Keratinocyte (primary cell): ENCODE results near the gene DONSON. TPM values are rescaled to one million over a fixed set of nuclear protein-coding genes. Genes with fewer than 3 reads are reported as not detected.
A peak's percentile ranks its signal among the peaks of the same experiment; 100 is the strongest.

Experiments used
- DNase-seq: peaks from one replicate; pipeline ENCODE4 v3.0.0-alpha.2; 2011; ENCODE audit warnings: low read depth, missing footprints, low spot score
- FAIRE-seq: peaks from 2 replicates; lab custom pipeline; 2011; peaks lifted over from hg19 to GRCh38; lab: Jason Lieb, UNC
- H2AFZ ChIP-seq: 2 replicates; pipeline ENCODE4 v1.6.0; 2012; ENCODE audit warnings: low read length, control low read depth, inconsistent platforms; ENCODE audit not compliant: control insufficient read depth
- H3K27ac ChIP-seq: 2 replicates; pipeline ENCODE4 v1.5.1; 2011; ENCODE audit warnings: low read length; ENCODE audit not compliant: control insufficient read depth, insufficient read depth
- H3K27me3 ChIP-seq: 3 replicates; pipeline ENCODE4 v1.6.0; 2011; ENCODE audit warnings: low read length; ENCODE audit not compliant: control insufficient read depth, insufficient read depth; ENCODE audit errors: extremely low read depth
- H3K36me3 ChIP-seq, 2 experiments: 2 replicates in 1 of 2; 3 replicates in 1 of 2; pipeline ENCODE4 v1.5.1; 2011; ENCODE audit warnings: low read length in 2 of 2, mild to moderate bottlenecking in 1 of 2; ENCODE audit not compliant: control insufficient read depth in 2 of 2, insufficient read depth in 2 of 2; ENCODE audit errors: extremely low read depth in 1 of 2
- H3K4me1 ChIP-seq: 3 replicates; pipeline ENCODE4 v1.5.1; 2011; ENCODE audit warnings: low read length; ENCODE audit not compliant: control insufficient read depth, insufficient read depth; ENCODE audit errors: extremely low read depth
- H3K4me2 ChIP-seq: 3 replicates; pipeline ENCODE4 v1.6.0; 2011; ENCODE audit warnings: low read depth, low read length; ENCODE audit not compliant: control insufficient read depth, insufficient read depth; ENCODE audit errors: extremely low read depth
- H3K4me3 ChIP-seq, 3 experiments: fragments of 200-600 bp in 1 of 3; sonication (generic) in 1 of 3; 2 replicates in 2 of 3; 3 replicates in 1 of 3; pipeline ENCODE4 v1.5.1; 2011 to 2016; ENCODE audit warnings: low read length in 3 of 3, mild to moderate bottlenecking in 3 of 3, control low read depth in 2 of 3, inconsistent platforms in 1 of 3, low read depth in 1 of 3, mixed read lengths in 1 of 3, mixed run types in 1 of 3, moderate library complexity in 1 of 3; ENCODE audit not compliant: control insufficient read depth in 2 of 3, insufficient read depth in 2 of 3; ENCODE audit errors: extremely low read depth in 1 of 3
- H3K79me2 ChIP-seq: 2 replicates; pipeline ENCODE4 v1.6.0; 2012; ENCODE audit warnings: low read length; ENCODE audit not compliant: control insufficient read depth, insufficient read depth
- H3K9ac ChIP-seq: 3 replicates; pipeline ENCODE4 v1.6.0; 2011; ENCODE audit warnings: low read length; ENCODE audit not compliant: control insufficient read depth, insufficient read depth; ENCODE audit errors: extremely low read depth
- H3K9me1 ChIP-seq: 3 replicates; pipeline ENCODE4 v1.6.0; 2011; ENCODE audit warnings: low read length; ENCODE audit not compliant: control insufficient read depth, insufficient read depth; ENCODE audit errors: extremely low read depth
- H3K9me3 ChIP-seq: 2 replicates; pipeline ENCODE4 v1.5.1; 2012; ENCODE audit warnings: low read depth, low read length; ENCODE audit not compliant: control insufficient read depth
- H4K20me1 ChIP-seq: 3 replicates; pipeline ENCODE4 v1.6.0; 2011; ENCODE audit warnings: low read length; ENCODE audit not compliant: control insufficient read depth, insufficient read depth; ENCODE audit errors: extremely low read depth
- CTCF ChIP-seq, 3 experiments: IDR thresholded peaks in 1 of 3; conservative IDR thresholded peaks in 1 of 3; optimal IDR thresholded peaks in 1 of 3; 2 replicates in 2 of 3; 3 replicates in 1 of 3; pipeline versions ENCODE3 to v1.5.1; 2011; ENCODE audit warnings: low read length in 3 of 3, mild to moderate bottlenecking in 3 of 3, moderate library complexity in 2 of 3, control low read depth in 1 of 3, inconsistent platforms in 1 of 3; ENCODE audit not compliant: insufficient read depth in 2 of 3; ENCODE audit errors: extremely low read depth in 1 of 3
- EZH2 ChIP-seq: IDR thresholded peaks from one replicate; pipeline ENCODE4 v1.6.1; 2012; ENCODE audit warnings: inconsistent platforms, mild to moderate bottlenecking, low read length, moderate library complexity
- dilution Hi-C: fragments of 300-500 bp; cut with MboI; formaldehyde crosslinking; loops from one replicate; pipeline ENCODE4 v1.7.0; 2020; ENCODE audit warnings: low sequenced_read_pairs; ENCODE audit not compliant: extremely low pct_ligation_motif_present
- polyA plus RNA-seq, 5 experiments: library from polyadenylated mRNA; depleted of rRNA in 3 of 5; stranded (reverse) in 3 of 5; stranded (forward) in 1 of 5; unstranded in 1 of 5; fragments of >200 nt; gene quantifications; 1 replicate in 1 of 5; 2 replicates in 3 of 5; 3 replicates in 1 of 5; pipeline versions ENCODE4 v1.2.1 to v1.2.3, GENCODE V29; 2011 to 2012; ENCODE audit warnings: missing spikeins in 2 of 5, low read depth in 1 of 5, low replicate concordance in 1 of 5

DONSON gene
- polyA plus RNA-seq, 1 donor (not counting 4 experiments of a cell fraction or from before 2014, with no cell fraction given), result 17.0 TPM

- Histone ChIP-seq H4K20me1 (no peaks in the 10 kb centered on the region), H3K4me1 (peaks cover 5% of the 10 kb centered on the region), H3K9me3 (no peaks in the 10 kb centered on the region), H3K36me3 (peaks cover 2 to 5% of the 10 kb centered on the region in 2 experiments), H2AFZ (no peak overlapping the region), H3K79me2 (peaks cover 16% of the 10 kb centered on the region), H3K27me3 (no peaks in the 10 kb centered on the region), H3K27ac (no peak overlapping the region), H3K9me1 (no peaks in the 10 kb centered on the region), H3K4me2 (peak overlapping the region; percentile 90), H3K9ac (no peak overlapping the region), H3K4me3 (no peak overlapping the region)
- FAIRE-seq (no peak), DNase-seq (no peak)
- TF ChIP-seq EZH2 (no peak), CTCF (optimal IDR thresholded peaks at IDR 0.05 in 1 of 3, IDR thresholded peaks at IDR 0.05 in 1 of 3, conservative IDR thresholded peaks at IDR 0.05 in 1 of 3; ENCODE audit: extremely low read depth in 1 of 3, insufficient read depth in 2 of 3, low read length in 3 of 3) (no peak)
- dilution Hi-C loops, result no loop called here
These were observed 1.6 kb downstream of the DONSON start for GRCh38 chr21:33586927-33587326.

- H3K9me1 ChIP-seq, result no peaks in the 10 kb centered on the region
- no peak overlapping the region for H3K9ac ChIP-seq
- no peak for FAIRE-seq
- no peak for DNase-seq
- peaks cover 6% of the 10 kb centered on the region for H3K4me1 ChIP-seq
- peaks cover 2 to 5% of the 10 kb centered on the region in 2 experiments for H3K36me3 ChIP-seq
- no peak overlapping the region for H3K4me3 ChIP-seq
- peaks cover 16% of the 10 kb centered on the region for H3K79me2 ChIP-seq
- H3K9me3 ChIP-seq, result no peaks in the 10 kb centered on the region
- H3K27ac ChIP-seq, result no peak overlapping the region
- dilution Hi-C loops, result no loop called here
- H2AFZ ChIP-seq, result no peak overlapping the region
- no peak overlapping the region for H3K4me2 ChIP-seq
- no peaks in the 10 kb centered on the region for H4K20me1 ChIP-seq
- TF ChIP-seq CTCF (optimal IDR thresholded peaks at IDR 0.05 in 1 of 3, IDR thresholded peaks at IDR 0.05 in 1 of 3, conservative IDR thresholded peaks at IDR 0.05 in 1 of 3; ENCODE audit: extremely low read depth in 1 of 3, insufficient read depth in 2 of 3, low read length in 3 of 3) (no peak), EZH2 (no peak)
- H3K27me3 ChIP-seq, result no peaks in the 10 kb centered on the region
These were observed 4.0 kb downstream of the DONSON start for GRCh38 chr21:33584455-33584854.
